ENCODE results near the gene CCDC30.

GRCh38 chr1:42454403-42454802, 8.7 kb upstream of the CCDC30 start:
- TF ChIP-seq CTCF (IDR thresholded peaks at IDR 0.05) (no peak), SIN3A (IDR thresholded peaks at IDR 0.05; ENCODE audit: borderline replicate concordance, insufficient read depth, low read depth, low read length) (no peak), POLR2AphosphoS5 (IDR thresholded peaks at IDR 0.05; ENCODE audit: low read depth, low read length) (no peak)

Measured in Panc1 (cell line).